Upper lobe of right lung (tissue), 1 donor: ENCODE results near the gene BPI. TPM values are rescaled to one million over a fixed set of nuclear protein-coding genes. Genes with fewer than 3 reads are reported as not detected.

Source experiments
- ATAC-seq: fragments of 200-7000 bp; cut with Tn5 transposase; one replicate; pipeline ENCODE4 v1.9.1; 2020; ENCODE audit warnings: mild to moderate bottlenecking, moderate library complexity
- DNase-seq: peaks from one replicate; pipeline ENCODE4 v3.0.0-alpha.2; 2020
- H3K27ac ChIP-seq: fragments of 200-600 bp; one replicate; pipeline ENCODE4 v1.8.0; 2022
- H3K27me3 ChIP-seq: fragments of 200-600 bp; one replicate; pipeline ENCODE4 v1.8.0; 2022; ENCODE audit warnings: mild to moderate bottlenecking
- H3K36me3 ChIP-seq: fragments of 200-600 bp; one replicate; pipeline ENCODE4 v1.8.0; 2022
- H3K4me1 ChIP-seq: fragments of 200-600 bp; one replicate; pipeline ENCODE4 v1.8.0; 2022
- H3K4me3 ChIP-seq: fragments of 200-600 bp; one replicate; pipeline ENCODE4 v1.8.0; 2022; ENCODE audit warnings: mild to moderate bottlenecking
- H3K9me3 ChIP-seq: fragments of 200-600 bp; one replicate; pipeline ENCODE4 v1.8.0; 2022
- CTCF ChIP-seq: fragments of 200-600 bp; IDR thresholded peaks from one replicate; pipeline ENCODE4 v1.8.0; 2022; ENCODE audit warnings: antibody characterized with exemption
- intact Hi-C: fragments of 100-400 bp; cut with DNase I; formaldehyde crosslinking; loops from one replicate; pipeline ENCODE4 v1.11.0; 2022
- total RNA-seq: library from RNA; stranded (reverse); fragmentation: NEBNext Ultra II Directional; extraction: Animal tissue kit (Norgen Biotek cat#: 25700); gene quantifications from one replicate; pipeline ENCODE4 v1.2.1, GENCODE V29; 2021
- donor health status: DM: no; HTN: yes; CAD: no; lungs with severe emphysema.

BPI gene
- total RNA-seq, 1 donor from 2014 or later, result not detected

DNA sequence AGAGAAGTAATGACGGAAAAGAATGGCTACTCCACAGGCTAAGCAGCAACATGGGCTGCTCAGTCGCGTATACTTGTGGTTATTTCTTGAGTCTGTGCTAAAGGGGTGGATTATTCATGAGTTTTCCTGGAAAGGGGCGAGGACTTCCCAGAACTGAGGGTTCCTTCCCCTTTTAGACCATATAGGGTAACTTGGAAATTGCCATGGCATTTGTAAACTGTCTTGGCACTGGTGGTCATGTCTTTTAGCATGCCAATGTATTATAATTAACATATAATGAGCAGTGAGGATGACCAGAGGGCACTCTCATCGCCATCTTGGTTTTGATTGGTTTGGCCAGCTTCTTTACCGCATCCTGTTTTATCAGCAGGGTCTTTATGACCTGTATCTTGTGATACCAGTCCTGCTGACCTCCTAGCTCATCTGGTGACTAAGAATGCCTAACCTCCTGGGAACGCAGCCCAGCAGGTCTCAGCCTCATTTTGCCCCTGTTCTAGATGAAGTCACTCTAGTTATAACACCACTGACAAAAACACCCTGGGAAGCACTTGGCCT is 53.8 kb downstream of the BPI start:
- Histone ChIP-seq H3K36me3 (no peaks in the 10 kb centered on the region), H3K27me3 (no peaks in the 10 kb centered on the region), H3K4me3 (no peak overlapping the region), H3K9me3 (no peaks in the 10 kb centered on the region), H3K4me1 (no peaks in the 10 kb centered on the region), H3K27ac (no peak overlapping the region)
- TF ChIP-seq CTCF, result no peak
- intact Hi-C loops, result no loop called here
- ATAC-seq (peak; percentile 74), DNase-seq (no peak)

DNA sequence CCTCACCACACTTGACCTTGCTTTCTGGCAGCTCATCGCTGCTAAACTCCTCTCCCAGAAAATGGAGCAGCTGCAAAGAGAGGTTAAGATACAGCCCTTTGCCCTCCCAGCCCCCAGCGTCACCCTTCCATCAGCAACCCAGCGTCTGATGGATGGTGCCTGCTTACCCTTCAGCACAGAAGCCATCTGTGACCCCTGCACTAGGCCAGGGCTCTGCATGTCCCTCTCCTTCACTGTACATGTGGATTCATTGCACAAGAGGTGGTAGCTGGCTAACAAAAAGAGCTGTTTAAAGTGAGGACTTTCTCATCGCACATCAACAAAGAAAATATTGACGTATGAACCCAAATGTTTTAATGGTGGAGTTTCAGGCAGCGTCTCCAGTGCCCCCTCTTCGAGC is 54.6 kb downstream of the BPI start:
- H3K4me3 ChIP-seq, result no peak overlapping the region

GRCh38 chr20:38363004-38363747 is 59.2 kb downstream of the BPI start:
- H3K27me3 ChIP-seq, result no peaks in the 10 kb centered on the region
- H3K9me3 ChIP-seq, result no peaks in the 10 kb centered on the region
- H3K4me1 ChIP-seq, result no peaks in the 10 kb centered on the region
- ATAC-seq (no peak), DNase-seq (no peak)
- H3K4me3 ChIP-seq, result no peak overlapping the region
- TF ChIP-seq CTCF, result no peak
- no peak overlapping the region for H3K27ac ChIP-seq
- intact Hi-C loops, result no loop called here
- H3K36me3 ChIP-seq, result no peaks in the 10 kb centered on the region

More for the DNA sequence above, 54.6 kb downstream of the BPI start:
- no peak for ATAC-seq
- Histone ChIP-seq H3K4me1 (no peaks in the 10 kb centered on the region), H3K36me3 (no peaks in the 10 kb centered on the region), H3K9me3 (no peaks in the 10 kb centered on the region), H3K27ac (no peak overlapping the region), H3K27me3 (no peaks in the 10 kb centered on the region)
- no peak for TF ChIP-seq CTCF
- intact Hi-C loops, result no loop called here
- no peak for DNase-seq

DNA sequence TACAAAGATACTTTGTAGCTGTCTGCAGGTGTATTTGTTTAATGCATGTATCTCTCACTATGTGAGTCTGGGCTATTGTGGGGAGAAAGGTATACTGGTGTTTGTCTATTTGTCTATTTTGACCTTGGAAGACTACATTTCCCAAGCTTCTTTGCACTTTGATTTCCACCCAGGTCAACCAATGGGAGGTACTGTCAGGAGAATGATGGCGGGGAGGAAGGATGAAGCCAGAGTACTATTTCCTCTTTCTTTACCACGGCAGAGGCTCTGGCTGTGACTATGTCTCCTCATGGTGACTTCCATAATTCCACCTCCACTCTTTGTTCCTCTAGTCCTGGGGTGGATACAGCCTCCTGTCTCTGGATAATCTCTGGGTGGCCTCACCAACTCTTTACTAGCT is 65.4 kb downstream of the BPI start:
- H3K27me3 ChIP-seq, result no peaks in the 10 kb centered on the region
- intact Hi-C loops, result no loop called here
- no peaks in the 10 kb centered on the region for H3K9me3 ChIP-seq
- no peak for TF ChIP-seq CTCF
- peaks cover 4% of the 10 kb centered on the region for H3K4me1 ChIP-seq
- DNase-seq (no peak), ATAC-seq (peak; percentile 75)
- no peaks in the 10 kb centered on the region for H3K36me3 ChIP-seq
- H3K27ac ChIP-seq, result no peak overlapping the region
- no peak overlapping the region for H3K4me3 ChIP-seq

DNA sequence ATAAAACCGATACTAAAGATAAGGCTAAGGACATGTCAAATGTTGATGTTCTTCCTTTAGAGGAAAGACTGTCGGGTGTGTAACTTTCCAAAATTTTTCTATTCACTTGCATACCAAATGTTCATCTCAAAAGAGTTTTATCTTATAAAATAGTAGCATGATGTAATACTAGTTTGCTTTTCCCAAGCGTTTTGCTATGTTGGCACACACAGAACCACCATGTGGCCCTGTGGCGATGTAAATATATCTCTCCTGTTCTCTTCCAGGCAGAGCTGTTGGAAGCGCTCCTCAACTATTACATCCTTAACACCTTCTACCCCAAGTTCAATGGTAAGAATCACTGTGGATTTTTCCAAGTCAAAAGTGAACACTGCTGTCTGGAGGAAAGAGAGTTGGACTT is 68.8 kb downstream of the BPI start:
- Histone ChIP-seq H3K27me3 (no peaks in the 10 kb centered on the region), H3K36me3 (no peaks in the 10 kb centered on the region), H3K27ac (no peak overlapping the region), H3K4me1 (peaks cover 4% of the 10 kb centered on the region), H3K9me3 (no peaks in the 10 kb centered on the region), H3K4me3 (no peak overlapping the region)
- intact Hi-C loops, result no loop called here
- no peak for TF ChIP-seq CTCF
- DNase-seq (no peak), ATAC-seq (no peak)
